B cell (primary cell): ENCODE measurements around the gene RIOK1.

Source experiments
- EZH2 ChIP-seq: IDR thresholded peaks from 2 replicates; pipeline ENCODE4 v1.6.1; 2012; ENCODE audit warnings: borderline replicate concordance, low read depth, mild to moderate bottlenecking, moderate library complexity, low read length; ENCODE audit not compliant: insufficient read depth, poor library complexity, severe bottlenecking
- TF ChIP-seq, protein P1 (sequence below): fragments of 200-600 bp; IDR thresholded peaks from one replicate; pipeline ENCODE4 v1.8.0; 2022; ENCODE audit warnings: antibody characterized with exemption, mild to moderate bottlenecking

DNA sequence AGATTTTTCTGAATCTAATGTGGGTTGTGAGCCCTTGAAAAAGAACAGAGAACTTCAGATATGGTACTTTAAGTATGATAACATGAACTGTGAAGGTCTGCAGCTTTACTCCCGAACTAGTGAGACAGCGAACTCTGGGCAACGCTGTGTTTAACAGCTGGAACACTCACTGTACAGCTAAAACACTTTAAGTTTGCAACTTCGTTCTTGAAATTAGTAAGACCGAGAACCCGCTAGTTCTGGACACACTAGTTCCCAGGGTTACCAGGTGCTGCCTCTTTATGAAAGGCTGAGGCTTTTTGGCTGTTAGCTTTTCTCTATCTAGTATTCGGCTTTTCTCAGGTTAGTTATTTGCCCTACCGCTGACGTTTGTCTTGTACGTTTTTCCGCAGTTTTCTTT lies 52.9 kb downstream of the RIOK1 start:
- TF ChIP-seq, protein P1, sequence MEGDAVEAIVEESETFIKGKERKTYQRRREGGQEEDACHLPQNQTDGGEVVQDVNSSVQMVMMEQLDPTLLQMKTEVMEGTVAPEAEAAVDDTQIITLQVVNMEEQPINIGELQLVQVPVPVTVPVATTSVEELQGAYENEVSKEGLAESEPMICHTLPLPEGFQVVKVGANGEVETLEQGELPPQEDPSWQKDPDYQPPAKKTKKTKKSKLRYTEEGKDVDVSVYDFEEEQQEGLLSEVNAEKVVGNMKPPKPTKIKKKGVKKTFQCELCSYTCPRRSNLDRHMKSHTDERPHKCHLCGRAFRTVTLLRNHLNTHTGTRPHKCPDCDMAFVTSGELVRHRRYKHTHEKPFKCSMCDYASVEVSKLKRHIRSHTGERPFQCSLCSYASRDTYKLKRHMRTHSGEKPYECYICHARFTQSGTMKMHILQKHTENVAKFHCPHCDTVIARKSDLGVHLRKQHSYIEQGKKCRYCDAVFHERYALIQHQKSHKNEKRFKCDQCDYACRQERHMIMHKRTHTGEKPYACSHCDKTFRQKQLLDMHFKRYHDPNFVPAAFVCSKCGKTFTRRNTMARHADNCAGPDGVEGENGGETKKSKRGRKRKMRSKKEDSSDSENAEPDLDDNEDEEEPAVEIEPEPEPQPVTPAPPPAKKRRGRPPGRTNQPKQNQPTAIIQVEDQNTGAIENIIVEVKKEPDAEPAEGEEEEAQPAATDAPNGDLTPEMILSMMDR: no peak
- no peak for TF ChIP-seq EZH2
